CMK (cell line): Measurements from ENCODE around the gene RPS29.
A peak's percentile ranks its signal among the peaks of the same experiment; 100 is the strongest.
"Not testable (repeated sequence)": the region's sequence is repeated elsewhere in the genome, so short reads cannot be mapped to it uniquely, and the experiment has no call there.

Experiments used
- DNase-seq: peaks from one replicate; pipeline ENCODE4 v3.0.0-alpha.2; 2010; ENCODE audit warnings: low read depth

Gene RPS29

DNA sequence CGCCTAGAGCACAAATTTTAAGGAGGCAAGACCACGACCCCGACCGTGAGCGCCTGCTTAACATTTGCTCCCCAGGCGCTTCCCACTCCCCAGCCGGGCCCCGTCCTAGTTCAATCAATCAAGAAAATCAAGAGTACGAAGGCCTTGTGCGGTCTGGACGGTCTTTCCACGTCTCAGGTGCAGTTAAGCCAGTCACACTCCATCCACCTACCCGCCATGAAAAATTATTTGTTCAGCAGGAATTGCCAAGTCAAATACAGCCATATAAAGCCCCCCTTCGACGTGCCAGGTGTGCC, 12.0 kb upstream of the RPS29 start:
- no peak for DNase-seq

DNA sequence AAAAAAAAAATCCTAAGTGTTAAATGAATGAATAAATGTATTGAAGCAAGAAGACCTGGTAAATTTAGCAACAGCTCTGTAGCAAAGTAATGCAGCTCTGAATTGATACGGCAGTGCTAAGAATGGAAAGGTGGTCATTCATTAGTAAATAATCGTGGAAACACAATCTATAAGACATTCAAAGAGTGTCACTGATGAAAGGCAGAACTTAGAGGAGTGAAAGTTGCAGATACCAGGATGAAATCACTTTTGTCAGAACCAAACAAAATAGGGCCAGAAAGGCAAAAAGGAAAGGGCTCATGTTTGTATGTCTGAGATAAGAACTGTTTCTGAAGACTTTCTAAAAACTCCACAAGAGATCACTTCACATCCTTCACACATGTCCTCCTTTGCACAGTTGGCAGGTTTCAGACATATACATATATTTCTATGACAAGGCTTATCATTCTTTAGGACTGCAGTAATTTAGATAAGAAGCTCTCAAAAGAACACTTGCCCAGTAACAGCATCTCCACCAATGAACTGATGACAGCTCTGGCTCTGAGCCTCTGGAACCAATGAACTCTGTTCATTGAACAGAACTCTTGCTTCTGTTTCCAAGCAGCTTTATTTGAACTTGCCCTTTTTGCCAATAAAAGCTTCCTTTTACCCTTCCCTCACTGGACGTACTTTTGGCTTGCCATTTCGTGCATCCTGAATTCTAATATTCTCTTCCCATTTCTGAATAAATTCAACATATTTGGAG, 8.3 kb upstream of the RPS29 start:
- peak; percentile 66 for DNase-seq

- DNase-seq: no peak
These were observed 6.8 kb upstream of the RPS29 start for GRCh38 chr14:49593016-49593415.

- DNase-seq: no peak
These were observed 3.2 kb upstream of the RPS29 start for GRCh38 chr14:49589387-49589786.

DNA sequence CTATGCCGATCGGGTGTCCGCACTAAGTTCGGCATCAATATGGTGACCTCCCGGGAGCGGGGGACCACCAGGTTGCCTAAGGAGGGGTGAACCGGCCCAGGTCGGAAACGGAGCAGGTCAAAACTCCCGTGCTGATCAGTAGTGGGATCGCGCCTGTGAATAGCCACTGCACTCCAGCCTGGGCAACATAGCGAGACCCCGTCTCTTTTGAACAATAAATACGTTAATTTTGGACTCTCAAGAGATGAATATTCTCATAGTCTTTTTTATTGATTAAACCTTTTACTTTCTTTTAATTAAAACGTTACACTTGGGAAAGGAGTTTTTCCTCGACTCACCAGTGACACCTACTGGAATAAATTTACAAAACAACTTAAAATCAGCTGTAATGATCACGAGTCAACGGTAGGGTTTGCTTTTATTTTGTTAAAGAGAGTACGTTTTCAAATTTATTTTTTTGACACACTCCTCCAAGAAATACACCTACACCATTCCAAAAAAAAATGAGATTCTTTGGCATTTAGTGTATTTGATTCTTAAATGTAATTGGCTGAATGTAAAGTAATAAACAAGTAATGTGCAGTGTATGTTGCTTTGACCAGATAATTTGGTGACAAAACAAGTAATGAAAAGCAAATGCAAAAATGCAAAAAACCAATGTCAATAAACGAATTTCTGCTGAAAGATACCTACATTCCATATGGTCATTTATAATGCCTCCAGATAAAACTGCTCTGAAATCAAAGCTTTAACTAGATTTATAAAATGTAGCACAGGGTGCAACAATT, 687 bp upstream of the RPS29 start:
- peak; percentile 49 for DNase-seq

DNA sequence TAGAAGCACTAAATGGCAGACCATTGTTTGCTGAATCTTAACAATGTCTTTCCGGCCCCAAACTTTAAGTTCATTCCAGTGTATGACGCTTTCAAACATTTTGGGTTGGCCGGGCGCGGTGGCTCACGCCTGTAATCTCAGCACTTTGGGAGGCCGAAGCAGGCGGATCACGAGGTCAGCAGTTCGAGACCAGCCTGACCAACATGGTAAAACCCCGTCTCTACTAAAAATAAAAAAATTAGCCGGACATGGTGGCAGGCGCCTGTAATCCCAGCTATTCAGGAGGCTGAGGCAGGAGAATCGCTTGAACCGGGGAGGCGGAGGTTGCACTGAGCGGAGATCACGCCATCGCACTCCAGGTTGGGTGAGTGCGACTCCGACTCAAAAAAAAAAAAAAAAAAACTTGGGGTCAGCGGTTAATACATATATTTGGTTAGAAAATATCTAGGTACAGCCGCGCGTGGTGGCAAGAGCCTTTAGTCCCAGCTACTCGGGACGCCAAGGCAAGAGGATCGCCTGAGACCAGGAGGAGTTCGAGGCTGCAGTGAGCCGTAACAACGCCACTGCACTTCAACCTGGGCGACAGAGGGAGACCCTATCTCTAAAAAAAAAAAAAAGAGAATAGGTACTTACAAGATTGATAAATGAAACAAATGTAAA, 1.1 kb downstream of the RPS29 start:
- DNase-seq: not testable (repeated sequence)

DNA sequence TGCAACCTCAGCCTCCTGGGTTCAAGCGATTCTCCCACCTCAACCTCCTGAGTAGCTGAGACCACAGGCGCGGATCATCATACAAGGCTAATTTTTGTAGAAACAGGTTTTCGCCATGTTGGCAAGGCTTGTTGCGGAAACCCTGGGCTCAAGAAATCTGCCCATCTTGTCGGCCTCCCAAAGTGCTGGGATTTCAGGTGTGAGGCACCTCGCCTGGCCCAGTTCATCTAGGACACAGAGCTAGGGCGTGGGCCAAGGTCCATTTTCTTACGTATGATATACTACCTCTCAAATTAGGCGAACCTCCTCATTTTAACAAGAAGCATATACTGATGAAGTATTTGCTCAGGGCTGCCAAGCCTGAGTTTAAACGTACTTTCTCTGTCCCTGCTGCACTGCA, 2.1 kb downstream of the RPS29 start:
- DNase-seq: no peak

DNA sequence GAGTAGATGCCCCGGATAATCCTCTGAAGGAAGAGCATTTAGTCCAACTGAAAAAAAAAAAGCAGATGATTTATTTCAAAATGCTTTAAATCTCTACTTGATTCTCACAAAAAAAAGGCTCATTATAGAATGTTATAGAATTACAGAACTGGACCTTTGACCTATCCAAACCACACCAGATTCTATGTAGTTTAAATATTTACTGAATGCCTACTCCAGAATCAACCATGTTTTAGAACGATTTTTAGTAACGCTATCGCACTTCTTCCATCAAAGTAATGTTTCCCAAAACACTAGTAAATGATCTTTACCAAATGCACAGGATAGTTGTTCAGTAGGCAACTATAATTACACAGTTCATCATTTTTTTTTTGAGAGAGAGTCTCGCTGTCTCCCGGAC, 2.6 kb downstream of the RPS29 start:
- DNase-seq: no peak

GRCh38 chr14:49582113-49582977, 3.8 kb downstream of the RPS29 start:
- DNase-seq: no peak

DNA sequence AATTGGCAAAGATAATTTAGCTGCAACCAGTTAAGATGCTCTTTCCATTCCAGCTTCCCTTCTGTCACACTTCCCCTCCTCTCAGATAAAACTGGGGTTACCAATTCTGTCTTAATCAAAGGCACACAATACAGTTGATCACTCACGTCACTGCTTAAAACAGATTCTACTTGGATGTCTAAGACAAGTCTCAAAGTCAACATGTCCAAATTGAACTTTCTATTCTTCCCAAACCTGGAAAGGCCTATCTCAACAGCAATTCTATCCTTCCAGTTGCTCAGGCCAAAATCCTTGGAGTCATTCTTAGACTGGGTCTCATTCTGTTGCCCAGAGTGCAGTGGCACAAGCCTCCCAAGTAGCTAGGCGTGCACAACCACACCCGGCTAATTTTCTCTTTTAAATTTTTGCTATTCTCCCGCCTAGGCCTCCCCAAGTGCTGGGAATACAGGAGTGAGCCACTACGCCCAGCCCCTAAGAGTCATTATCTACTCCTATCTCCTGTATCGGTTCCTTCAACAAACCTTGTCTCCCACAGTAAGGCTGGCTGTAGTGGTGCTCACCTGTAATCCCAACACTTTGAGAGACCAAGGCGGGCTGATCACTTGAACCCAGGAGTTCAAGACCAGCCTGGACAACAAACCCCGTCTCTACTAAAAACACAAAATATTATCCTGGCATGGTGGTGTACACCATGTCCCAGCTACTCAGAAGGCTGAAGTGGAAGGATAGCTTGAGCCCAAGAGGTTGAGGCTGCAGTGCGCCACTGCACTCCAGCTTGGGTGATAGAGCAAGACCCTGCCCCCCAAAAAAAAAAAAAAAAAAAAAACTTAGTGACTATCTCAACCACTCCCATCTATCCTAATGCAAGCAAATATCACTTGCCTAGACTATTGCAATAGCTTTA, 4.7 kb downstream of the RPS29 start:
- DNase-seq: no peak

DNA sequence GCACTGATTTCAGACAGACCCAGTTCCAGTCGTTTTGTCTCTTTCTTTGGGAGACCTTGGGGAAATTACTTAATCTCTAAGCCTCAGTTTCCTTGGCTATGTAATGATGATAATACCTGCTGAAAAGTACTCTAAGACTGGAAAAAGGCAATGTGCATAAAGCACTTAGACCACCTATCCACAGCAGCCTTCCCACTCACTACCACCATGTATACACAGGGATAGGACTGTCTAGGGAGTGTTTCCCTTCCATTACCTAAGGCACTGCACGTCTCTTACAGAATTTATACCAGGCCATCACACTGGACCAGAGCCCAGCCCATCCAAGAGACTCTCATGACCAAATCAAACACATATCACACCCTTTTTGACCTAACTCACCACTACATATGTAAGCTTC, 6.3 kb downstream of the RPS29 start:
- DNase-seq: no peak

- no peak for DNase-seq
These were observed 8.0 kb downstream of the RPS29 start for GRCh38 chr14:49578141-49578540.

DNA sequence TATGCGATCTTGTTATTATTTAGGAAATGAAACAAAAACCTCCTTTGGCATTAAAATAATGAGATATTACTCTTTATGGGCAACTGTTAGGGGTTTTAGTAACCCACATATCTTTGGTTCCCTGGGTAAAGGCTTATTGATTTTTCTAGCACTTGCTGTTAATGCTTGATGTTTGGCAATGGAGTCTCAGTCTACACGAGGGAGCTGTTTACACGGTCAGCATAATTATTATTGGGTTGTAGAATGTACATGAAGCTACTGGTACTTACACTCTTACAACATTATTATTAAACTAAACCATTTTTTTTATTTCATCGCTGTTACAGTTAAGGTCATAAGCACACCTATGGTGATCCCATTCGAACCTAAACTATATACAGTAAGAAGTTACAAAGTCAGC, 12.1 kb downstream of the RPS29 start:
- DNase-seq: no peak

GRCh38 chr14:49569281-49569680, 16.9 kb downstream of the RPS29 start:
- DNase-seq: no peak

DNA sequence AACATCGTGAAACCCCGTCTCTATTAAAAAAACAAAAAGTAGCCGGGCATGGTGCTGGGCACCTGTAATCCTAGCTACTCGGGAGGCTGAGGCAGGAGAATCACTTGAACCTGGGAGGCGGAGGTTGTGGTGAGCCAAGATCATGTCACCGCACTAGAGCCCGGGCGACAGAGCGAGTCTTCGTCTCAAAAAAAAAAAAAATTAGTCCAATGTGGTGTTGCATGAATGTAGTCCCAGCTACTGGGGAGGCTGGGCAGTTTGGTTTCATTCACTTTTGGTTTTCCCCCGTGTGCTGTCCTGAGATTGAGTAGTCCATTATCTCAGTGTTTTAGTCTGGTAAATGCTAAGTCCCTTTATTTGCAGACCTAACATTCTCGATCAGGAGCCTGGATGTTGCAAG, 19.5 kb downstream of the RPS29 start:
- DNase-seq: no peak

DNA sequence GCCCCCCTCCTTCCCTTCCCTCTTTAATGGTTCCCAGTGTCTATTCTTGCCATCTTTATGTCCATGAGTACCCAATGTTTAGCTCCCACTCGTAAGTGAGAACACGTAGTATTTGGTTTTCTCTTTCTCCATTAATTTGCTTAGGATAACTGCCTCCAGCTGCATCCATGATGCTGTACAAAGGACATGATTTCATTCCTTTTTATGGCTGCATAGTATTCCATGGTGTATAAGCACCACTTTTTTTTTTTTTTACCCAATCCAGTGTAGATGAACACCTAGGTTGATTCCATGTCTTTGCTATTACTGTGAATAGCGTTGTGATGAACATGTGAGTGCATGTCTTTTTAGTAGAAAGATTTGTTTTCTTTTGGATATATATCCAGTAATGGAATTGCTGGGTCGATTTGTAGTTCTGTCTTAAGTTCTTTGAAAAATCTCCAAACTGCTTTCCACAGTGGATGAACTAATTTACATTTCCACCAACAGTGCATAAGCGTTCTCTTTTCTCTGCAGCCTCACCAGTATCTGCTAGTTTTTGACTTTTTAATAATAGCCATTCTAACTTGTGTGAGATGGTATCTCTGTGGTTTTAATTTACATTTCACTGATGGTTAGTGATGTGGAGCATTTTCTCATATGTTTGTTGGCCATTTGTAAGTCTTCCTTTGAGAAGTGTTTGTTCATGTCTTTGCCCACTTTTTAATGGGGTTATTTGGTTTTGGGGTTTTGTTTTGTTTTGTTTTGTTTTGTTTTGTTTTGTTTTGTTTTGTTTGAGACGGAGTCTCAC, 26.0 kb downstream of the RPS29 start:
- no peak for DNase-seq

DNA sequence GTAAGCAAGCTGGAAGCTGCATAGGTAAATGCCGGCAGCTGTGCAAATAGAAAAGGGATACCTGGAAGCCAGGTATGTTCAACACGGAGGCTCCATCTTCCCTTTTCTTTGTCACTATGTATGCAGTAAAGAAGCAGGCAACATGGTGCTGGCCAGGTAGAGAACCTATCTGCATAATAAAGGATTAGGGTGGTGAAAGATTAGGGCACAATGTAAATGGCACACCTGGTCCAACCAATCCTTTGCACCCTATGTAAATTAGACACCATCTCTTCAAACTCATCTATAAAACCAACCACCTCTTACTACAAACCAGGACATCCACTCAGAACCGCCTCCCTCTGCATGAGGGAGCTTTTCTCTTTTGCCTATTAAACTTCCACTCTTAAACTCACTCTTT, 32.3 kb downstream of the RPS29 start:
- no peak for DNase-seq

- no peak for DNase-seq
These were observed 33.1 kb downstream of the RPS29 start for GRCh38 chr14:49553106-49553505.

DNA sequence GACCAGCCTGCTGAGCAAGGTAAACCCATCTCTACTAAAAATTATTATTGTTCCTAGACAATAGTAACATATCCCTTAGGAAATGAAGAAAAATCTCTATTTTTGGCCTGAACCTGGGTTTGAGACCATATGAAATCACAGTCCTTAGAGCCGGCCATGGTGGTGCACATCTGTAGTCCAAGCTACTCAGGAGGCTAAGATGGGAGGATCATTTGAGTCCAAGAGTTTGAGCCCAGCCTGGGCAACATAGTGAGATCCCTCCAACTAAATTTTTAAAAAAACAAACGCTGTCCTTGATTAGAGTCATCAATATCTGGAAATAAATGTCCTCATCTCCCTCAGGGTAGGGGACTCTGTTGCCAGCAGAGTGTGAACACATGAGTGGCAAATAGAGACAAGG, 34.6 kb downstream of the RPS29 start:
- no peak for DNase-seq
